SK-MEL-5 (cell line): ENCODE measurements around the gene GADD45B. TPM values are rescaled to one million over a fixed set of nuclear protein-coding genes. Genes with fewer than 3 reads are reported as not detected.

Experiments
- DNase-seq: peaks from one replicate; pipeline ENCODE4 v3.0.0-alpha.2; 2016; ENCODE audit warnings: low read depth, low spot score
- in situ Hi-C: cut with HindIII; loops from 2 replicates; pipeline ENCODE4 v1.10.0; 2016; ENCODE audit warnings: low sequenced_read_pairs, high pct_unique_total_duplicates, low pct_unique_long_range_greater_than_20kb
- small RNA-seq, 2 experiments: library from RNA; depleted of rRNA; stranded (forward); fragments of <200 nt; gene quantifications; one replicate each; pipeline ENCODE3, GENCODE V24; 2014
- total RNA-seq: library from RNA; depleted of rRNA; stranded (reverse); fragments of >200 nt; shearing (Covaris generic); gene quantifications from 2 replicates; pipeline ENCODE4 v1.2.3, GENCODE V29; 2014; rRNA removed

GADD45B gene
- total RNA-seq, 1 experiment from 2014 or later, result 4.0 TPM

DNA sequence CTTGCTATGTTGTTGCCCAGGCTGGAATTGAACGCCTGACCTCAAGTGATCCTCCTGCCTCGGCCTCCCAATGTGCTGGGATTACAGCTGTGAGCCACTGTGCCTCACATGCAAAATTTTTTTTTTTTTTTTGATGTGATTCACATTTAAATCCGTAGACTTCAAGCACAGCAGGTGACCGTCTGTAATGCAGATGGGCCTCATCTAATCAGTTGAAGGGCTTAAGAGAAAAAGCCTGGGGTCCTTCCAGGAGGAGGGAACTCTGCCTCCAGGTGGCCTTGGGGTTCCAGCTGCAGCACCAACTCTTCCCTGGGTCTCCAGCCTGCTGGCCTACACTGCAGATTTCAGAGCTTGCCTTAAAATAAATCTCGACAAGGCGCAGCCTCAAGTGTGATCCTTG is 43.6 kb downstream of the GADD45B start:
- DNase-seq, result no peak
- in situ Hi-C loops, result no loop called here

DNA sequence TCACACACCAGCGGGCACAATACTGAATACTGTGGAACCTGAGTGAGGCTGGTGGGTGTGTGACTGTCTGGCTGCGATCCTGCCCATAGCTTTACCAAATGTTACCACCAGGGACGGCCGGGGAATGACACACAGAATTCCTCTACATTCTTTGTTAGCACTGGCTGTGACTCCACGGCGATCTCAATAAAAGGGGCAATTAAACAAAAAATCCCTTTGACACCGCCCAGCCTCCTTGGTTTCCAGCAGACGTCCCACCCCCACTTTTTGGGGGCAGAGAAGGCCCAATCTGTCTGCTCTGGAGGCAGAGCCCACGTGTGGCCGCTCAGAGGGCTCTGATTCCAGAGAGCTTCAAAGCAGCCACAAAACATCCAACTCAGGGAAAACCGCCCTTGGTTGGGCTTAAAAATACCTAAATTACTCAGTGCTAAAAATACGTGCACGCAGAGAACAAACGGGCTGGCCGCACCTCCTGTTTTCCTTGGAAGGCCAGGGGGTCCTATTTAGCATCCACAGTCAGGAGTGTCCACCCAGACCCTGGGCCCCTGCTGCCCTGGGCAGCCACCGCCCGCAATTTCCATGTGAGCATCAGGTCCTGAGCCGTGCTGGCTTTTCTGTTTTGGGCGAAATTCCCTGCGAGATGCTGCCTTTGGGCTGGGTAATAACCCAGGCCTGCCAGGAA is 47.8 kb downstream of the GADD45B start:
- no peak for DNase-seq
- in situ Hi-C loops, result no loop called here

DNA sequence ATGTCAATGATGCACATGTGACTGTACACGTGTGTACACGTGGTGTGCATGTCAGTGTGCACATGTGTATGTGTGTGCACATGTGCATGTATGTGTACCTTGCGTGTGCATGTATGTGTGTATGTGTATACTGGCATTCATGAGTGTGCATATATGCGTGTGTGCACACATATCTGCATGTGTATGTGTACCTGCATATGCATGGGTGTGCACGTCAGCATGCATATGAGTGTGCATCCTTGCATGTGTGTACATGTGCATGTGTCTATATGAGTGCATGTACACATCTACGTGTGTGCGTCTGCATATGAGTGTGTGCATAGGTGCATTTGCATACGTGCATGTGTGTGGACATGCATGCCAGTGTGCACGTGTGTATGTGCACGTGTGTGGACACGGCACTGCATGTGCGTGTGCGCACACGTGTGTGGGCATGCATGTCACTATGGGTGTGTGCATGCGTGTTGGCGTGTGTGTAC is 48.5 kb downstream of the GADD45B start:
- in situ Hi-C loops, result no loop called here
- no peak for DNase-seq

DNA sequence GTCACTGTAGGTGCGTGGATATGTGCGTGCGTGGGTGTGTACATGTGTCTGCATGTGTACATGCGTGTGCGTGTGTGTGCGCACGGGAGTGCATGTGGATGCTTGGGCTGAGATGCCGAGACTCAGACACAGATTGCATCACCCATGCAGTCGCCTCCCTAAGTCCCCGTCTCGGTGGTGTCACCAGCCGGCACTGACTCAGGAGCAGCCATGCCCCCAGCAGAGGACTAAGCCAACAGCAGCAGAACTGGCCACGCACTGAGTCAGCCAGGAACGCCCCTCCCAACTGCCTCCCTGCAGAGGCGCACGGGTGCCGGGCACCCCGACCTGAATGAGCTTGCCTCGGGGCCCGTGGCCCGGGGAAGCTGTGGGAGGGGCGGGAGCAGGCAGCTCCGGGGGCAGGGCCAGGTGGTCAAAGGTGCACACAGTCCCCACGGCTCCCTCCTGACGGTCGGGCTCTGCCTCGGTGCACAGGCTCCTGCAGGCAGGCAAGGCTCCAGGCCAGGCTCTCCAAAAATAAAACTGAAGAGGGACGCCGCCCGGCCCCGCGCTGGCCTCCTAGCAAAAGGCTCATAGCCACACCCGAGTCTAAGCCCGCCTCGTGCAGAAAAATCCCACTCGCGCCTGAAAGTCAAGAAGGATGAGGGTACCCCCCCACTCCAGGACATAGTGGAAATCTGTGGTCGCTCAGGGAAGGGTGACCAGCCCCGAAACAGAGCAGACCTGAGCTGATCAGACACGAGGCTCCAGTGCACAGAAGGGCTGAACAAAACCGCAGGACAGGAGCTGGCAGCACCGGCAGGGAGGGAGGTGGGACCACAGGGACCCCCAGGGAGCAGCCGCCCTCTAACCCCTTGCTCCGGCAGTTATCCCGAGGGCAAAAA is 49.2 kb downstream of the GADD45B start:
- in situ Hi-C loops, result no loop called here
- DNase-seq, result no peak

DNA sequence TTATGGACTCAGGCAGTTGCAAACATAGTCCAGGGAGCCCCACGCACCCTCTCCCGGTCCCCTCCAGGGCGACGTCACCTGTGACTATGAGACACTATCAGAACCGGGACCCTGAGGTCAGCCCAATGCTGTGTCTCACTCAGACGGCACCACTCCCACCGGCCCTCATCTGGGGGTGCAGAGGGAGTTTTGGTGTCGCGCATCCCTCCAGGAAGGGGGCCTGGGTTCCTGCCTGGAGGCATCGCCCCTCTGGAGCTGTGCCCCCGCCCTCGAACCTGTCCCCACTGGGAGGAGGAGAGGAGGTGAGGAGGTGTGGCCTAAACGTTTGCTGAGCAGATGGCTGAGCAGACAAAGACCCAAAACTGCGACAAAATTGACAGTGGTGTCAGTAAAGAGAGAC is 51.2 kb downstream of the GADD45B start:
- no peak for DNase-seq
- in situ Hi-C loops, result no loop called here

DNA sequence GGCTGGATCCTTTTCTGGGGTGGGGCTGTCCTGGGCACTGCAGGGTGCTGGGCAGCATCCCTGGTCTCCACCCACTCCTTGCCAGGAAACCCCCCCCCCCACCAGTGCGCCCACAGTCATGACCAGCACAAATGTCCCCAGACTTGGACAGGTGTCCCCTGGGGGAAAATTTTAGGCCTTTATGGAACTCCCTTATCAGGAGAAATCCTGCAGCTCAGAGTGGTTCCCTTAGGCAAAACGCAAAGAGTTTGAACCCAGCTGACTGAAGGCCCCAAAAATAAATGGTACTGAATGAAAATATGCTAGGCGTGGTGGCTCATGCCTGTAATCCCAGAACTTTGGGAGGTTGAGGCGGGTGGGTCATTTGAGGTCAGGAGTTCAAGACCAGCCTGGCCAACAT is 51.8 kb downstream of the GADD45B start:
- in situ Hi-C loops, result no loop called here

More for the DNA sequence above, 51.8 kb downstream of the GADD45B start:
- DNase-seq, result no peak

Small RNA genes within 50 kb of the gene (small RNA-seq; reads per million reads assigned to genes)
- gene RNU6-993P, result 0 reads per million in 2 experiments

Other genes with a start within 250 kb of the GADD45B start
- gene PLEKHJ1, start 239.8 kb upstream of the GADD45B start, total RNA-seq, result 44.5 and 45.8 TPM in 2 replicates
- gene SF3A2, start 239.3 kb upstream of the GADD45B start, total RNA-seq, result 14.6 and 15.6 TPM in 2 replicates
- gene AMH, start 226.8 kb upstream of the GADD45B start, total RNA-seq, result 1.5 and 1.6 TPM in 2 replicates
- 0.19 and 0.29 TPM in 2 replicates for gene JSRP1, start 219.7 kb upstream of the GADD45B start, total RNA-seq
- not detected in 2 replicates for gene PEAK3, start 194.0 kb upstream of the GADD45B start, total RNA-seq
- 0.08 TPM in 1 of 2 replicates, not detected in the other for gene LINGO3, start 168.0 kb upstream of the GADD45B start, total RNA-seq
- gene LSM7, start 147.5 kb upstream of the GADD45B start, total RNA-seq, result 121 and 128 TPM in 2 replicates
- gene SPPL2B, start 147.4 kb upstream of the GADD45B start, total RNA-seq, result 8.2 and 8.8 TPM in 2 replicates
- gene TMPRSS9, start 115.9 kb upstream of the GADD45B start, total RNA-seq, result not detected in 2 replicates
- 48.9 and 52.3 TPM in 2 replicates for gene TIMM13, start 48.5 kb upstream of the GADD45B start, total RNA-seq
- 52.1 and 52.6 TPM in 2 replicates for gene LMNB2, start 19.2 kb upstream of the GADD45B start, total RNA-seq
- 3.2 and 3.5 TPM in 2 replicates for gene GNG7, start 226.6 kb downstream of the GADD45B start, total RNA-seq
- 7.2 and 7.3 TPM in 2 replicates for gene DIRAS1, start 245.2 kb downstream of the GADD45B start, total RNA-seq